Measurements from ENCODE around the gene TSPAN13.
"Not testable (repeated sequence)": the region's sequence is repeated elsewhere in the genome, so short reads cannot be mapped to it uniquely, and the experiment has no call there.

- TF ChIP-seq CTCF (IDR thresholded peaks at IDR 0.05; ENCODE audit: low read depth, low read length); EZH2phosphoT487 (IDR thresholded peaks at IDR 0.05; ENCODE audit: low read depth): not testable (repeated sequence)
These were observed 16.4 kb downstream of the TSPAN13 start for GRCh38 chr7:16769994-16770393.

All from OCI-LY3 (cell line).